CD4-positive, alpha-beta T cell treated with Interleukin-17A for 4 hours (primary cell): ENCODE measurements around the gene CROCC2.

Experiments used
- DNase-seq: peaks from one replicate; pipeline ENCODE4 v3.0.0-alpha.2; 2020; ENCODE audit warnings: mixed read lengths

Gene CROCC2

DNA sequence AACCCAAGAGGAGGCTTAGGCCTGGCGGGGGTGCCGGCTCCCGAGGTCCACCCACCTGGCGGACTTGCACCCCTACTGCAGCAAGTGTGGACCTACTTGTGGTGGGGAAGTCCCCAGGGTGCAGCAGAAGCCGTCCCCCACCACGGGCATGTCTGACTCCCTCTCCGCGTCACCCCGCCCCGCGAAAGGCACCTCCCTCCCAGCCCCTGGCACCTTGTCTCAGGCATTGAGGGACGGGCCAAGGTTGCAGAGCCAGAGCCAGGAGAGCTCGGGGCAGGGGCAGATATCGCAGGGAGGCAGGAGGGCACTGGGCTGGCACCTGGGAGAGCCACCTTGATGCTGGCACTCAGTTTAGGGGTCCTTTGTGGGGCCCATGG is 19.0 kb downstream of the CROCC2 start:
- DNase-seq: no peak

- no peak for DNase-seq
Observed at GRCh38 chr2:240925568-240926515, 19.7 kb downstream of the CROCC2 start.

DNA sequence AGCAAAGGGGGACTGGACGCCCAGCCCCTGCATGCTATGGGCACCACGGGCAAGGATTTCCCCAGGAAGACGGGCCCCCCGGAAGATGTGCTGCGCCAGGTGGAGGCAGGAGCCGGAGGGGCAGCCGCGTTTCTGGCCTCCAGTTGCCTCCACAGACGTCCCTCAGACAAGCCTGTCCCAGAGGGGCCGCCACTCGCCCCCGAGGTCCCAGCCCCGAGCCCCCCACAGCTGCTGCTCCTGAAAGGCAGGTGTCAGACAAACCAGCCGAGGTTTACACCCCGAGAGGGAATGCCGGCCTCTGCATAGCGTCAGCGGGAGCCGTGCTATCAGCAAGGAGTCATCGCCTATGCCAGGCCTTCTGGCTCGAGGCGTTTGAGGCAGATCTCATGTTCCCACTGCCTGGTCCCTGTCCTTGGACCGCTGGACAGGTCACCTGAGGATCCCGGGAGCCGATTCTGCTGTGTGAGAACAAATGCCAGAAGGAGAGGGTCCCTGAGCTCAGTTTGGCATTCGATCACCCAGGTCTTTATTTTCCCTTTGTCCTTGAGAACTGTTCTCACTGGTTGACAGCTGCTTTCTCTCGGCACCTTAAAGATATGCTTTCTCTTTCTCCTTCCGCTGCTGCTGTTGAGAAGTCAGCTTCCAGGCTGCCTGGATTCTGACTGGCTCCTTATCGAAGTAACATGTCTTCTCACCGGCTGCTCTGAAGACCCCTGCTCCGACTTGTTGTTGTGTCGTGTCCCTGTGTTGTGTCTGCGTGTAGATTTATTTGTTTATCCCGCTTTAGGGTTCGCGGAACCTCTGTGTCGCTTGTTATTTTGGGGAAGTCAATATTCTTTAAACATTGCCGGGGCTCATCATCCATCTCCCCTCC is 20.6 kb downstream of the CROCC2 start:
- no peak for DNase-seq

GRCh38 chr2:240927390-240927781 is 21.2 kb downstream of the CROCC2 start:
- no peak for DNase-seq

DNA sequence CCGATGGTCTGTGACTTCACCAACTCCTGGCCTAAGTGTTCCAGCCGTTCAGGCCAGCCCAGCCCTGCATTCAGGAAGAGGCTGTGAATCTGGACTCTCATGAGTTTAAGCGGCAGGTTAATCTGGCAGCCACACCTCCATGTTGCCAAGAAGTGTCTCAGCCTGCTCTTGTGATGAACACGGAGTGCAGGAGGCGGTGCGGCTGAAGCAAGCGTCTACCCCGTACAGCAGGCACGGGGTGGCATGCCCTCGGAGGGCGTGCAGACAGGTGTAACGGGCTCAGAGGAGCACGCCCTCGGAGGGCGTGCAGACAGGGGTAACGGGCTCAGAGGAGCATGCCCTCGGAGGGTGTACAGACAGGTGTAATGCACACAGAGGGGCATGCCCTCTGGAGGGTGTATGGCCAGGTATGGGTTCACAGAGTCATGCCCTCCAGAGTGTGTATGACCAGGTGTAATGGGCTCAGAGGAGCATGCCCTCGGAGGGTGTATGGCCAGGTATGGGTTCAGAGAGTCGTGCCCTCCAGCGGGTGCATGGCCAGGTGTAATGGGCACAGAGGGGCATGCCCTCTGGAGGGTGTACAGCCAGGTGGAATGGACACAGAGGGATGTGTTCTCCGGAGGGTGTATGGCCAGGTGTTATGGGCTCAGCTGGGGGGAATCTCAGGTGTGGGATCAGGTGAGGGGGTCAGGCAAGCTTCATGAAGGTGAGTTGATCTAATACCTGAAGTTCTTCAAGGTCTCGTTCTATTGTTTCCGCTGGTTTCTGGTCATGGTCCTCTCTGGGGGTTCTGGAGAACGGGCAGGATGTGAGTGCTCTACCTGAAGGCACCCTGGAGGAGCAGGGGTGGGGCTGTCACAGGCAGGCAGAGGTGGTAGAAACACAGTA is 22.6 kb downstream of the CROCC2 start:
- DNase-seq: no peak

GRCh38 chr2:240929364-240930095 is 23.4 kb downstream of the CROCC2 start:
- DNase-seq: no peak

DNA sequence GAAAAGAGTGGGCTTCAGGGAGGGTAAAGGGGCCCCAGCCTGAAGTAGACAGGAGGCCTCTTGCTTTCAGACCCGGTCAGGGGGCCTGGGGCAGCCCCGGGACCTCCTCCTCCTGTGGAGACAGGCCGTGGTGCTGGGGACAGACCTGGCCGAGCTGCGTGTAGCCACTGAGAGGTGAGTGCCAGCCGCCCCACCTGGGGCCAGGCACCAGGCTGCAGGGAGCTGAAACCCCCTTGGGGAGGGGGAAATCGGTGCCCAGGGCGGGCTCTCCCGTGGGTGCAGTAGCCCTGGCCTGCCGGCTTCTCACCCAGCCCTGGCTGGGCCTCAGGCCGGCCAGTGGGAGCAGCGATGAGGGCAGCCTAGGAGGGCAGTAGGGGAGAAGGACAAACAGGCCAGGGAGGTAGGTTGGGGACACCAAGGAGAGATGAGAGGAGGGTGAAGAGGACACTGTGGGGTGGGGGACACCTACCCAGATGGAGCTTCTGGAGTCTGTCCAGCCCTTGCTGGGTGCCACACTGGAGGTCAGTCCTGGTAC is 24.0 kb downstream of the CROCC2 start:
- DNase-seq: no peak

DNA sequence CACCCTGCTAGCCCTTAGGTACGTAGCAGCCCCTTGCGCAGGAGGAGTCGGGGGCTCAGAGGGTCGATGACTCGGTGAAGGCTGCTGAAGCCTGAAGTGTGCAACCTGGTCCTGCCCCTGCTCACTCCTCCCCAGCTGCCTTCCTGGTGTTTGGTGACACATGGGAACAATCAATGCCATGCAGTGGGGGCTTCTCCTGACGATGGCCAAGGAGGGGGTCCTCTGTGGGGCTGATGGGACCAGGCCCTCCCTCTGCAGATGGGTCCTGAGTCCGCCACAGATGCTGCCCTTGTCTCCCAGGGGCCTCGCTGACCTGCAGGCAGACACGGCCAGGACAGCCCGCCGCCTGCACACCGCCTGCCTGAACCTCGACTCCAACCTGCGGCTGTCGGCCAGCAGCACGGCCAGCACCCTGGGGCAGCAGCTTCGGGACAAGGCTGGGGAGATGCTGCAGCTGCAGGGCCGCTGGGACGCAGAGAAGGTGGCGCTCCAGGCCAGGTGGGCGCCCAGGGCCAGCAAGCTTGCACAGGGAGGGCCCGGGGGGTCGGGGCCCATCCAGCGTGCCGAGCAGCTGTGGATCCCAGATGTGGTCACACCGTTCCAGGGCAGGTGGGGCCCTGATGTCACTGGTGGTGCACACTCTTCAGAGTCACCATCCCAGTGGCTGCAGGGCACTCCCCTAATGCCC is 24.6 kb downstream of the CROCC2 start:
- no peak for DNase-seq

GRCh38 chr2:240931319-240931949 is 25.3 kb downstream of the CROCC2 start:
- DNase-seq: no peak

DNA sequence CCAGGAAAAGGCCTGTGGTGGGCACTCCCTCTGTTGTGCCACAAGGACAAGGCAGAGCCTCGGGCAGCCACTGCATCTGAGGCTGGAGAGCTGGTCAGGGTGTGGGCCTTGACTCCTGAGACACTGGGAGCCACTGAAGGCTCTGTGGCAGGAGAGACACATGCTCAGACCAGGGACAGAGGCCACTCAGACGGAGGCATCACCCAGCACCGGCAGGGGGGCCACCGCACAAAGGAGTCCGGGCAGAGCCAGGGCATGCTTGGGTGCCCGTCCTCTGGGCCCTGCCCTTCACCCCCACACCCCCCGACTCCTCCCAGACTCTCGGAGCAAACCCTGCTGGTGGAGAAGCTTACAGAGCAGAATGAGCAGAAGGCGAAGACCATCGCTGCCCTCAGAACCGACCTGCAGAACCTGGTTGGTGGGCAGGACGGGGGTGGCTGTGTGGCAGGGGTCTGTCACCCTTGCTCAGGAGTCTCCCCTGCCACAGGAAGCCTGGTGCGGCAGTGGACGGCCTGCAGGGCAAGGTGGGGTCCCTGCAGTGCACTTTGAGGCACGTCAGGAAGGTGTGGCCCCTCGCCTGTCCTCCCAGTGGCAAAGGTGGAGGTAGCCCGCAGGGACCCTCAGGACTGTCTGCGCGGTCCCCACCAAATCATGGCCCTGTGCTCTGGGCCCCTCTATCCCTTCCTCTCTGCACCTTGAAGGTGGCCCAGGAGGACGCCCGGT is 26.0 kb downstream of the CROCC2 start:
- DNase-seq: no peak

- DNase-seq: no peak
Observed at GRCh38 chr2:240932724-240933047, 26.6 kb downstream of the CROCC2 start.

- DNase-seq: no peak
Observed at GRCh38 chr2:240933048-240933965, 27.2 kb downstream of the CROCC2 start.

DNA sequence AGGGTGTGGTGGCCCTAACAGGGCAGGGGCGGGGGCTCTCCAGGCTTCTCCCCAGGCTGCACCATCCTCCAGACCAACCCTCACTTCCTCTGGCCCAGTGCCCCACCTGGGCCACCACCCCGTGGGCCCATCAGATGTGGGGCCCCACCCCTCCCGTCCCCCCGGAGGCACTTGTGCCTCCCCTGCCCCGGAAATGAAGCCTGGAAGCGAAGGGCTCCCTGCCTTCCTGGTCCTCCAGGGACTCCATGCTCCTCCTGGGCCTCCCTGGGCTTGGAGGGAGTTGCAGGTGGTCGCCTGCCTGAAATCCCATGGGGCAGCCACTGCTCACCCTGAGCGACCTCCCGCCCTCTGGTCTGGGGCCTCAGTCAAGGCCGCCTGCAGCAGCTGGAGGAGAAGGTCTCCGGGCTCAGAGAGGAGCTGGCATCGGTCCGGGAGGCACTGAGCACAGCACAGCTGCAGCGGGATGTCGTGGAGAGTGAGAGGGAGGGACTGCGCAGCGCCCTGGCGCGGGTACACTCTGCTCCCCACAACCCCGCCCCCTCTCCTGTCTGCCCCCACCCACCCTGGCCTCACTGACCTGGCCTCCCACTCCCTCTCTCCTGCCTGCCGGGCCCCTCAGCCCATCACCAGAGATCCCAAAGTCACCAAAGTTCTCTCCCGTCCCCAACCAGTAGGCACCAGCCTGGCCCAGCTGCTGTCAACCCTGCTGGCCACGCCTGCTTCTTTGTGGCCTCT is 28.0 kb downstream of the CROCC2 start:
- no peak for DNase-seq

GRCh38 chr2:240934701-240935102 is 28.6 kb downstream of the CROCC2 start:
- no peak for DNase-seq

- DNase-seq: no peak
Observed at GRCh38 chr2:240935103-240935876, 29.2 kb downstream of the CROCC2 start.

GRCh38 chr2:240936106-240936505 is 30.0 kb downstream of the CROCC2 start:
- no peak for DNase-seq

DNA sequence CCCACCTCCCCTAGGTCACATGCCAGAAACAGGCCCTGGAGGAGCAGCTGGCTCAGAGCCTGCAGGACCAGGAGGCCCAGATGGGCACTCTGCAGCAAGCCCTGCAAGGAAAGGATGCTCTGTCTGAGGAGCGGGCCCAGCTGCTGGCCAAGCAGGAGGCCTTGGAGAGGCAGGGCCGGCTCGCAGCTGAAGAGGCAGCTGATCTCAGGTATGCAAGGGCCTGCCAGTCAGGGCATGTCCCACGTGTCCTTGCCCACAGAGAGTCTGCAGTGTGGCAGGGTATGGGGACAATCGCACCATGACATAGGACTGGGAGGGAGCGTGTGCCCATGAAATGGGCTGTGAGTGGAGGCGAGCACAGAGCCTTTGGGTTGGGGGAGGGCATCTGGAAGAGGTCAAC is 39.9 kb downstream of the CROCC2 start:
- DNase-seq: no peak
